OCI-LY1 (cell line): ENCODE results near the gene CDH4.

ENCODE experiments used
- H2AFZ ChIP-seq: fragments of 200-600 bp; sonication (generic), shearing (Covaris generic); 2 replicates; pipeline ENCODE4 v1.6.0; 2014; ENCODE audit warnings: antibody characterized with exemption, mild to moderate bottlenecking, low read length
- H3F3A ChIP-seq: fragments of 200-600 bp; sonication (generic), shearing (Covaris generic); 2 replicates; pipeline ENCODE4 v1.6.0; 2014; ENCODE audit warnings: mild to moderate bottlenecking, antibody characterized with exemption, low read length, moderate library complexity; ENCODE audit not compliant: insufficient read depth
- H3K27ac ChIP-seq: fragments of 200-600 bp; sonication (generic); 2 replicates; pipeline ENCODE4 v1.5.1; 2014; ENCODE audit warnings: low read length, mixed run types, mild to moderate bottlenecking, low read depth; ENCODE audit not compliant: poor library complexity, severe bottlenecking
- H3K27me3 ChIP-seq: fragments of 200-600 bp; sonication (generic); 2 replicates; pipeline ENCODE4 v1.6.0; 2014; ENCODE audit warnings: antibody characterized with exemption, mild to moderate bottlenecking, low read length, moderate library complexity; ENCODE audit not compliant: insufficient read depth
- H3K36me3 ChIP-seq: fragments of 200-600 bp; sonication (generic); 2 replicates; pipeline ENCODE4 v1.6.1; 2014; ENCODE audit warnings: mild to moderate bottlenecking, antibody characterized with exemption, low read length, moderate library complexity, mixed read lengths; ENCODE audit not compliant: insufficient read depth
- H3K4me1 ChIP-seq: fragments of 200-600 bp; sonication (generic); 2 replicates; pipeline ENCODE4 v1.5.1; 2014; ENCODE audit warnings: mild to moderate bottlenecking, low read length, moderate library complexity; ENCODE audit not compliant: insufficient read depth, severe bottlenecking
- H3K4me2 ChIP-seq: fragments of 200-600 bp; sonication (generic), shearing (Covaris generic); 2 replicates; pipeline ENCODE4 v1.6.1; 2014; ENCODE audit warnings: low read length
- H3K4me3 ChIP-seq: fragments of 200-600 bp; sonication (generic); 2 replicates; pipeline ENCODE4 v1.5.1; 2014; ENCODE audit warnings: low read length, low read depth, mild to moderate bottlenecking, mixed read lengths; ENCODE audit not compliant: poor library complexity, severe bottlenecking
- H3K79me2 ChIP-seq: fragments of 200-600 bp; shearing (Covaris generic); 2 replicates; pipeline ENCODE4 v1.6.1; 2016; ENCODE audit warnings: mixed run types, low read length, mixed read lengths; ENCODE audit not compliant: insufficient read depth
- H3K9ac ChIP-seq: fragments of 200-600 bp; sonication (generic), shearing (Covaris generic); 2 replicates; pipeline ENCODE4 v1.6.1; 2014; ENCODE audit warnings: mild to moderate bottlenecking, low read length, mixed read lengths
- H3K9me2 ChIP-seq: fragments of 200-600 bp; sonication (generic), shearing (Covaris generic); 2 replicates; pipeline ENCODE4 v1.6.1; 2014; ENCODE audit warnings: low read depth, mild to moderate bottlenecking, low read length, mixed read lengths
- H3K9me3 ChIP-seq: fragments of 200-600 bp; shearing (Covaris generic); 2 replicates; pipeline ENCODE4 v1.6.1; 2014; ENCODE audit warnings: low read length, mixed read lengths
- H4K20me1 ChIP-seq: fragments of 200-600 bp; sonication (generic), shearing (Covaris generic); 2 replicates; pipeline ENCODE4 v1.6.0; 2016; ENCODE audit warnings: mild to moderate bottlenecking, low read length; ENCODE audit not compliant: insufficient read depth
- EZH2 ChIP-seq: fragments of 200-600 bp; sonication (generic), shearing (Covaris generic); IDR thresholded peaks from 2 replicates; pipeline ENCODE4 v1.8.0; 2017; ENCODE audit warnings: borderline replicate concordance, mixed run types, mild to moderate bottlenecking, antibody characterized with exemption, low read length, moderate library complexity, mixed read lengths
- TF ChIP-seq, protein P1 (sequence below): fragments of 200-600 bp; sonication (generic), shearing (Covaris generic); IDR thresholded peaks from 2 replicates; pipeline ENCODE4 v1.5.1; 2017; ENCODE audit warnings: mild to moderate bottlenecking, antibody characterized with exemption, low read length, moderate library complexity, mixed read lengths

CDH4 gene

DNA sequence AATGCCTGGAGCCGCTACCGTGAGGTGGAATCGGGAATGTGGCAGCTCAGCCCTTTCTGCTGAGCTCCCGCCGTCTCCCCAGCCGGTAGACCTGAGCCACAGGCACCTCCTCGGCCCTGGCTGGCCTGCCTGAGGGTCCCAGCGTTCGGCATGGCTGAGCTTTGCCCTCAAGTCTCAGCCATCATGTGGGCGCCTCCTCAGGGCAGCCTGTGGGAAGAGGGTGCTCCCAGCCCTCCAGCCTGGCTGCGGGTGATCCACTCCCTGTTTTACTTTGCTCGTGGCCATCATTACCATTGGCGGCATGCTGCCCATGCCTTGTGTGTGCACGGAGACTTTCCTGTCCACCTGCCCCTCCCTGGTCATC lies 329.7 kb downstream of the CDH4 start:
- no peaks in the 10 kb centered on the region for H3F3A ChIP-seq
- no peak overlapping the region for H3K9ac ChIP-seq
- no peaks in the 10 kb centered on the region for H3K9me2 ChIP-seq
- no peaks in the 10 kb centered on the region for H4K20me1 ChIP-seq
- H3K79me2 ChIP-seq = no peaks in the 10 kb centered on the region
- H3K4me3 ChIP-seq = no peak overlapping the region
- no peak overlapping the region for H2AFZ ChIP-seq
- no peaks in the 10 kb centered on the region for H3K4me1 ChIP-seq
- TF ChIP-seq, protein P1, sequence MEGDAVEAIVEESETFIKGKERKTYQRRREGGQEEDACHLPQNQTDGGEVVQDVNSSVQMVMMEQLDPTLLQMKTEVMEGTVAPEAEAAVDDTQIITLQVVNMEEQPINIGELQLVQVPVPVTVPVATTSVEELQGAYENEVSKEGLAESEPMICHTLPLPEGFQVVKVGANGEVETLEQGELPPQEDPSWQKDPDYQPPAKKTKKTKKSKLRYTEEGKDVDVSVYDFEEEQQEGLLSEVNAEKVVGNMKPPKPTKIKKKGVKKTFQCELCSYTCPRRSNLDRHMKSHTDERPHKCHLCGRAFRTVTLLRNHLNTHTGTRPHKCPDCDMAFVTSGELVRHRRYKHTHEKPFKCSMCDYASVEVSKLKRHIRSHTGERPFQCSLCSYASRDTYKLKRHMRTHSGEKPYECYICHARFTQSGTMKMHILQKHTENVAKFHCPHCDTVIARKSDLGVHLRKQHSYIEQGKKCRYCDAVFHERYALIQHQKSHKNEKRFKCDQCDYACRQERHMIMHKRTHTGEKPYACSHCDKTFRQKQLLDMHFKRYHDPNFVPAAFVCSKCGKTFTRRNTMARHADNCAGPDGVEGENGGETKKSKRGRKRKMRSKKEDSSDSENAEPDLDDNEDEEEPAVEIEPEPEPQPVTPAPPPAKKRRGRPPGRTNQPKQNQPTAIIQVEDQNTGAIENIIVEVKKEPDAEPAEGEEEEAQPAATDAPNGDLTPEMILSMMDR = no peak
- TF ChIP-seq EZH2 = no peak
- no peaks in the 10 kb centered on the region for H3K36me3 ChIP-seq
- H3K4me2 ChIP-seq = no peak overlapping the region
- no peaks in the 10 kb centered on the region for H3K27me3 ChIP-seq
- H3K9me3 ChIP-seq = no peaks in the 10 kb centered on the region
- H3K27ac ChIP-seq = no peak overlapping the region

DNA sequence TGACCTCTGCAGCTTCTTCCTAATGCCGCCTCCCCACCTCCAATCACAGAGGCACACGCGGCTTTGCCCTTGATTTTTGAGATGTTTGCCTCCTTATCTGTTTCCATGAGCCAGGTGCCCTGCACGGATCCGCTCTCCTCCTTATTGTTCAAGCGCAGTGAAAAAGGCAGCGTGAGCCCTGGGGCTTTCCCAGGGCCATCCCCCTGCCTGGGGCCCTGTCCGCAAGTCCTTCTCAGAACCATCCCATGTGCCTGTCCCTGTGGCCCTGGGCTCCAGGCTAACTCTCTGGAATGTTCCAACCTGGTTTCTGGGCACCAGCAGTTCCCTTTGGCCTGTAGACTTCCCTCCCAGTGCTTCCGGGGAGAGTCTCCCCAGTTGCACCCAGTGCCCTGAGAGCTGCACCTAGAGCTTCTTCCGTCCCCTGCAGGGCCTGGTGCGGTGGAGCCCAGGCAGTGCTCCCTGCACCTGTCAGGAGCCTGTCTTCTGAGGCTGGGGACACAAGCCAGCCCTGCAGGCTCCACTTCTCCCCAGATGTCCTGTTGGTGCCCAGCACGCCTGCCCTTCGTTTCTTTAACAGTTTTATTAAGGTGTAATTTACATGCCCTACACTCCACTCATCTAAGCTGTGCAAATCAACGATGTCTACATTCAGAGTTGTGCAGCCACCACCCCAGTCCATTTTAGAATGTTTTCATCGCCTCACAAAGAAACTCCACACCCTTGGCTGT lies 330.3 kb downstream of the CDH4 start:
- Histone ChIP-seq H3K9ac (no peak overlapping the region), H3K9me2 (no peaks in the 10 kb centered on the region), H3K9me3 (no peaks in the 10 kb centered on the region), H3K4me1 (no peaks in the 10 kb centered on the region), H3K4me2 (no peak overlapping the region), H3K27ac (no peak overlapping the region), H3F3A (no peaks in the 10 kb centered on the region), H3K4me3 (no peak overlapping the region), H3K27me3 (no peaks in the 10 kb centered on the region), H2AFZ (no peak overlapping the region), H3K36me3 (no peaks in the 10 kb centered on the region), H3K79me2 (no peaks in the 10 kb centered on the region), H4K20me1 (no peaks in the 10 kb centered on the region)
- no peak for TF ChIP-seq EZH2
- TF ChIP-seq, protein P1 = no peak

DNA sequence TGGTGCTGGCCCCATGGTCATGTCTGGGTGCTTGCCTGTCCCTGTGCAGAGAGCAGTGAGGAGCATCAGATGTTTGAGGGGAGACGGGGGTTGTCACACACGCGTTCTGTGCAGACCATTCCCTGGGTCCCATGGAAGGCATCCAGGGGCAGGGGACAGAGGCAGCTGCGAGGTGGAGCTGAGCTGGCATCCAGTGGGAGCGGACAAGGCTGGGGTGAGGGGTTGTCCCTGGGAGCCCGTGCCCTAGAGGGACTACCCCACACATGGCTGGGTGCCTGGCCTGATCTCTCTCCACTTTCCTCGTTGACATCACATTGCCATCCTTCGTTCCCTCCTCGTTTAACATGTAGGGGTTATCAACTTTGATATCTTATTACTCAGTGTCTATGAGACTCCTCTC lies 331.3 kb downstream of the CDH4 start:
- no peak overlapping the region for H3K4me3 ChIP-seq

More for the DNA sequence above, 331.3 kb downstream of the CDH4 start:
- no peaks in the 10 kb centered on the region for H3K9me2 ChIP-seq
- no peaks in the 10 kb centered on the region for H3K9me3 ChIP-seq
- TF ChIP-seq EZH2 = no peak
- TF ChIP-seq, protein P1 = no peak
- no peak overlapping the region for H2AFZ ChIP-seq
- H3F3A ChIP-seq = no peaks in the 10 kb centered on the region
- H3K27me3 ChIP-seq = no peaks in the 10 kb centered on the region
- H3K4me1 ChIP-seq = no peaks in the 10 kb centered on the region
- H3K36me3 ChIP-seq = no peaks in the 10 kb centered on the region
- no peaks in the 10 kb centered on the region for H4K20me1 ChIP-seq
- no peak overlapping the region for H3K4me2 ChIP-seq
- no peak overlapping the region for H3K9ac ChIP-seq
- no peaks in the 10 kb centered on the region for H3K79me2 ChIP-seq
- H3K27ac ChIP-seq = no peak overlapping the region
